Fibroblast of gingiva (primary cell): ENCODE results near the gene TEX2.
A peak's percentile ranks its signal among the peaks of the same experiment; 100 is the strongest.
"Not testable (repeated sequence)": the region's sequence is repeated elsewhere in the genome, so short reads cannot be mapped to it uniquely, and the experiment has no call there.

Experiments
- DNase-seq: peaks from one replicate; pipeline ENCODE4 v3.0.0-alpha.2; 2011; ENCODE audit warnings: low read depth

The TEX2 gene

DNA sequence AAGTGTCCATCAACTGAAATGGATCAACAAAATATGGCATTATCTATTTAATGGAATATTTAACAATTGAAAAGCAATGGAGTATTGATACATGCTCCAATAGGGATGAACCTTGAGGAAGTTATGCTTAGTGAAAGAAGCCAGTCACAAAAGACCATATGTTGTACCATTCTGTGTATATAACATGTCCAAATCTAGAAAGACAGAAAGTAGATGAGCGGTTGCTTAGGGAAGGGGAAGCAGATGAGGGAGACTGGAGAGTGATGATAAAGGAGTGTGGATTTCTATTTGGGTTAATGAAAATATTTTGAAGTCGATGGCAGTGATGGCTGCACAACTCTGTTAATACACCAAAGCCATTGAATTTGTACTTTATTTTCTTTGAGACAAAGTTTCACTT is 124.6 kb downstream of the TEX2 start:
- no peak for DNase-seq

DNA sequence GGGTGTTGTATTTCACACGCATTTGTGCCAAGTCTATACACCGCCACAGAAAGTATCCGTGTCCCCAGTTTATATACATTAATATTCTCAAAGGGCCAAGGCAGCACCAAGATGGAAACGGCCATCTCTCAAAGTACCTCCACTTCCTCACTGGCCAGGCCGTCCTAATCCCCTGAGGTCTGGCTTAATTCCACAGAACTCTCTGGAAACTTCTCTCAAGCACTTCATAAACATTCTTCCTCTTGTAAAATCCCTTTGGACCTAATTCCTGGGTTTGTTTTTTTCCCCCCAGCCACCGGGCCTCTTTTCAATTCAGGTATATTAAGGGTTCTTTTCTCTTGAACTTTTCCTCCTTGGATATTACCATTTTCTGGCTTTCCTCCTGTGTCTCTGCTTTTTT is 128.1 kb downstream of the TEX2 start:
- no peak for DNase-seq

DNA sequence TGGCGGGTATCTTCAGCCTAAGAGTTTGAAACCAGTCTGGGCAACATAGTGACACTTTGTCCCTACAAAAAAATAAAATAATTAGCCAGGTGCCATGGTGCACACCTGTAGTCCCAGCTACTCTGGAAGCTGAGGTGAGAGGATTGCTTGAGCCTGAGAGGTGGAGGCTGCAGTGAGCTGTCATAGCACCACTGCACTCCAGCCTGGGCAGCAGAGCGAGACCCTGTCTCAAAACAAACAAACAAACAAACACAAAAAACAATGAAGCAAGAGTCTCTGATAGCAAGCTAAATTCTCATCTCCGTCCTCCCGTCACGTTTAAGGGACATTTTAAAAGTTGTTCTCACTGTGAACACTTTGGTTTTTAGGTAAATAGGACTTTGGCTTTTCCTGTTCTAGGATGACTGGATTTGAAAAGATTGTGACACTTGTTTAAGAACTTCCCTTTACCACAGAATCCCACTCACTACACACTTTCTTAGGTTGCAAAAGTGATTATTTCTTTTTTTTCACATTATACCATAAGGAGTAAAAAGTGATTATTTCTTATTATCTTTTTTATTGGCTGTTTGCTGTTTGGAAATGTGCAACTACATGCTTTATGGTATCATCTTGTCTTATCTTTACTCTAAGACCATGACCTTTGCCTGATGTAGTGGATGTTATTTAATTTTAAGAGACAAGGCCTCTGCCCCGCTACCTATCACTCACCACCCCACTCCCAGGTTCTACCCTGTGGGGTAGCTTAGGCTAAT is 128.7 kb downstream of the TEX2 start:
- no peak for DNase-seq

DNA sequence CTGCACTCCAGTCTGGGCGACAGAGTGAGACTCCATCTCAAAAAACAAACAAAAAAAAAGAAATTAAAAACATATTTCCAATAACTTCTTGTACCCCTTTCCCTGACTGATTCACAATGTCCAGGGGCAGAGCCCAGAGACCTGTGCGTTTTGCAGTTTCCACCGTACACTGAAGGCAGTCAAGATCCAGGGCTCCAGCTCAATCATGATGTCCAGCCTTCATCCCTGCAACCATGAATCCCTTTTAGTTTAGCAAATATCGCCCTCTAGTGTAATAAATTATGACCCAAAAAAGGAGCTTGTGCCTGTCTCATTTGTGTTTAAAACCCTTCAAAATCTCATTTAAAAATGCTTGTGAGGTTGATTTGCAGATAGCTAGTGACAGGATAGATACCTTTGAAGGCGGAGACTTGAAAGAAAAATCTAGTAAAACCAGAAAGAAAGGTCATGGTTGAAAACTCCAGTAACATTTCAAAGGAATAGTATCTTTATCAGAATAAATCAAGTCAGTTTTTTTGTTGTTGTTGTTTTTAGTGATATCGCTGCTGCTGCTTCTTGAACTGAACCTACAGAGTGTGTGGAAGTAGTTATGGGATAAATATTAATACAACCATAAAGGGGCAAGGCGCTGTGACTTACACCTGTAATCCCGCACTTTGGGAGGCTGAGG is 129.4 kb downstream of the TEX2 start:
- peak; percentile 47 for DNase-seq

DNA sequence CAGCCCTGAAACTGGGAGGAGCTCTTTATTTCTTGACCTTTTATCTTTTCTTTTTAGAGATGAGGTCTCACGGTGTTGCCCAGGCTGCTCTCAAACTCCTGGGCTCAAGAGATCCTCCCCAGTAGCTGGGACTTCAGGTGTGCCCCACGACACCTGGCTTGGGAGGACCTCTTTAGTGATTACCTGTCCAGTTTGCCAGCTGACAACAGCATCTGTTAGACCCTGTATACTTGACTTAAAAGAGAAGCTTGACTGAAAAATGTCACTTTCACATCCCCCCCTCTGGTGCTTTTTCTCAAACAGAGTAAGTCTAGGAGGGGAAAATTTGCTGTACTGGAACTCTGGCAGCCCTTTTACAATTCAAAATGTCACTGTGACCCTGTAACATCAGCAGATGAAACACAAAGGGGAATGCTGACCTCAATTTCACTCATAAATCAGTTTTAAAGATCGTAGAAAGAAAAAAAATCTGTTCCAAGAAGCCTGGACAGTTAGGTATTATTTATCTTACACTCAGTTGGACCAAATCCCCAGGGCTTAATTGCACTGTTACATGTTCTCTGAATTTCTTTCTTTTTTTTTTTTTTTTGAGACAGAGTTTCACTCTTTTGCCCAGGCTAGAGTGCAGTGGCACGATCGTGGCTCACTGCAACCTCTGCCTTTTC is 131.3 kb downstream of the TEX2 start:
- no peak for DNase-seq

DNA sequence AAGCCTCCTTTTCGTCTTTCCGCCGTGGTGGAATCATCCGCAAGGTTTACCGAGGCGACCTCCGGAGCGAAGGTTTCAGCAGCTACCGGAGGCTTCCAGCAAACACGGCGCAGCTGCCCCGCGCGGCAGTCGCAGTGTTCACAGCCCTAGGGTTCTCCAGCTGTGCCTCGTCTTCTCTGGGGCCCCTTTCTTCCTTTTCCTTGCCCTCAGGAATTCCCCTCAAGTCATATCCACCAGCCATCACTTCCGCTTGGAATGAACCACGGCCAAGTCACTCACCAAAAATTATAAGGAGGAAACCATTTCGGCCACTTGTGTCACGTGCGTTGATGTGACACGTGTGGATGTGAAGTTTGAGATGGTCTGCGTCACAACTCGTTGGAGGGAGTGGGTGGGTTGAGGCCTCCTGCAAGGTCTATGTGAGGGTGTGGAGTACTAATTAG is 132.5 kb downstream of the TEX2 start:
- DNase-seq, result peak; percentile 51

DNA sequence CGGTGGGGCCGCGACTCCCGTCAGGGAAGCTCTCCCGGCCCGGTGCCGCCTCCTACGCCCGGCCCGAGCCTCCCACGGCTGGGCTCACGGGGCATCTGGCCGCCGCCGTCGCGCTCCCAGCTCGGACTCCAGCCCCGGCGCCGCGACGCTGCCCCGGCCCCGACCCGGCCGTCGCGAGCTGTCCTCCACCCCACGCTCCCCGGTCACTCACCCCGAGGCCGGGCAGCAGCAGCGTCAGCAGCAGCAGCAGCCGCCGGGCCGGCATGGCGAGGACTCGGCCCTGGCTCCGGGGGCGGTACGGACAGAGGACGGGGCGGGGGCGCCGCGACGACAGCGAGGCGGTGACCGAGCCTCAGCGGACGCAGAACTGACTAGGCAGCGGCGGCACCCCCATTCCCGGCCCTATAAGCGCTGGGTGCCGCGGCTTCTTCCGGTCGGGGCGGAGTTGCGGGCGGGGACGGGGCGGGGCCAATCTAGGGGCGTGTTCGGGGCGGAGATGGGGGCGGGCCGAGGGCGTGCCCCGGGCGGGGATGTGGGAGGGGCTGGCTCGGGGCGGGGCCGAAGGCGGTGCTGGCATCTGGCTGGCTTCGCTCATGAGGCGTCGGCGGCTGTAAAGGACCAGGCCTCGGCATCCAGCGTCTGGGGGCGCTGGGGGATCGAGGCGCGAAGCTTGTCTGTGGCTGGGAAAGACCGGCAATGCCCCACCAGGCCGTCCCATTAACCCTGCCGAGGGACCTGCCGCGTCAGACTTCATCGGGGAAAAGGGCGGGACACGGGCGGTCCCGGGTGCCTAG is 133.1 kb downstream of the TEX2 start, which contains the start of gene ERN1:
TSS of gene ERN1 (minus strand) at position 380 of the 794 bp plus-strand sequence. CDS start at position 265, 115 bp downstream.
- peak; percentile 96 for DNase-seq

DNA sequence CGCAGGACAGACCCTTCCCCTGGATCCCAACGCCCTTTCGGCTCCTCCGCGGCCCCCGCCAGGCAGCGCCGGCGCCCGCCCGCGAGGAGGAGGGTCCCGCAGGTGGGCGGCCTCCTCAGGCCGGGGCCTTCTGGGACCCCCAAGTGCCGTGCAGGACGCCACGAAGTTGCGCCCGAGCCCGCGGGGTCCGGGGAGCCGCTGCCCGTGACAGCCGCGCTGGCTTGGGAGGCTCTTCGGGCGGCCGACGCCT is 133.6 kb downstream of the TEX2 start:
- DNase-seq, result no peak

DNA sequence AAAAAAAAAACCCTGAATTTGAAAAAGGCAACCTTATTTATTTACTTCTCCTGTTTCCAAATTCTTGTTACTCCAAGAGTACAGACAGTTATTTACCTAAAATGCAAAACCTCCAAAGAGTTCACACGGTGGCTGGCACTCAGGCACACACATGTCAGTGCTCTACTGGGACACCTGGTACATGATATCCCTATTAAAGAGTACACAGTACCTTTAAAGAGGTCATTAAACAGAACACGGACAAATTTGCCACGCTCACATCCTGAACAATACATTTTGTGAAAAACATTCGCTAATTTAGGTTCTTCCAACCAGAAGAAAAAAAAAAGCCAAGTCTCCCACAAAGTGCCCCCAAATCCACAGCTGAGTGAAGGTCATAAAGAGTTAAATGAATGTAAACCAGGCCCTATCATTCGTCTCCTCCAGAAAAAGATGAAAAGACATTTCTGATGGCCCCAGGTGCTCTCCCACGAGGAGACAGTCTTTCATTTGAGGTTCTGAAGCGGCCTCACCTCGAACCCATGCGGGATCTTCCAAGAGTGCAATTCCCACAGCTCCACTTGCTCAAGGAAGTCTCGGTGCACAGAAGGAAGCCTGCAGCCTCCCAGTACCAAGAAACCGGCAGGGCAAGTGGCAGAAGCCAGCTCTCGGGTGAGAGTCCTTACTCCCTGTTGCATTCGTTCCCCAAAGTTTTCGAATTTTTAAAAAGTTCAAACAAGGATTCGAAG is 134.1 kb downstream of the TEX2 start:
- DNase-seq, result peak; percentile 36

DNA sequence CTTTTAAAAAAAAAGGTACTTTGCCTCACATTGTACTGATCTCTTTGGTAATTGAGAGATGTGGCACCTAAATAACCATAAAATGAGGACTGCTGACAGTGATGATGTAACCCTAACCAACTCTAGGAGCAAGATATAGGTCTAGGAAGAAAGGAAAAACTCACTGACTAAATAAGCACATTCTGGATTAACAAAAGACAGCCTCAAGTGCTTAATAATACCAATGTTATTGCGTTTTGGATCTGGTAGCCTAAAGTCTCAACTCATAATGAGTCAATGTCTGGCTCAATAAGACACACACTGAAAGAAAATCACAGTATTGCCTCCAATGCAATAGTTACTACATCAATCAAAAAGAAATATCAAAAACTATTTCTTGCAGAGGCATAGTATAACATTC is 136.1 kb downstream of the TEX2 start:
- no peak for DNase-seq

DNA sequence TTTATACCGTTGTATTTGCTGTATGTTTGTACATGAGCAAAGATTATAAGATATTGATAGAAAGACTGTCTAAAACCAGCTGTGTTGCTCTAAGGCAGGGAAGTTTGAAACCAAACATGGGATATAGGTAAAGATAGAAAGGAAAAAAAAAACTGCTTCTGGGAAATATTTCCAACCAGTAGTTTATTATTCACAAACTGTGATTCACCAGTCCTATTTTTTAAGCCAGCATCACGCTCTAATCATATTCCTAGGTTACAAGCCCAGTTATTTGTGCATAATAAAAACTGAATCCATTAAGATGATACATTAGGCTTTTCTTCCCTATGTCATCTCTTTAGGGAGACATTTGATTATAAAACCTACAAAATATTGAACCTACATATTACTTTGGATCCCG is 137.1 kb downstream of the TEX2 start:
- no peak for DNase-seq

DNA sequence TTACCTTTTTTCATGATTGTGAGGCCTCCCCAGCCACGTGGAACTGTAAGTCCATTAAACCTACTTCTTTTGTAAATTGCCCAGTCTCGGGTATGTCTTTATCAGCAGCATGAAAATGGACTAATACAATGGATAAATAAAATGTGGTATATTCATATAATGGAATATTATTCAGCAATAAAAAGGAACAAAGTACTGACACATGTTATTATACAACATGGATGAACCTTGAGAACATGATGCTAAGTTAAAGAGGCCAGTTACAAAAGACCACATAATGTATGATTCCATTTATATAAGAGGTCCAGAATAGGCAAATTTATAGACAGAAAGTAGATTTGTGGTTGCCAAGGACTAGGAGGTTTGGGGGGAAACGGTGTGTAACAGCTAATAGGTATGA is 138.5 kb downstream of the TEX2 start:
- no peak for DNase-seq

DNA sequence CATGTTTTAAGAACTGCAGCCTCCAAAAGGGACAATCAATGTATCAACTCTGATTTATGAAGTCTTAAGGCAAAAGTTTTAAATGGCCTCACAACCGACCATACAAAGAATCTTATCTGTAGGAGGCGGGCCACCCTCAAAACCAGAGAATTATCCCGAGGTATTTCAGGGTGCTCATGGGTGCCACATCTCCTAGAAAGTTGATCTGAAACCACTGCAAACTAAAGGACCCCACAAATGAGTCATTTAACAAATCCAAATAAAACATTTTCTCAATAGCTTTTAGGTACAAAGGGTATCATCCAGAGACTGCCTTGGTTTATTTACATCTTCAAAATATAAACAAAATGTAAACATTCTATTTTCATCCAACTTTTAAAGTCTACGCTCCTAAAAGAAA is 139.9 kb downstream of the TEX2 start:
- no peak for DNase-seq

DNA sequence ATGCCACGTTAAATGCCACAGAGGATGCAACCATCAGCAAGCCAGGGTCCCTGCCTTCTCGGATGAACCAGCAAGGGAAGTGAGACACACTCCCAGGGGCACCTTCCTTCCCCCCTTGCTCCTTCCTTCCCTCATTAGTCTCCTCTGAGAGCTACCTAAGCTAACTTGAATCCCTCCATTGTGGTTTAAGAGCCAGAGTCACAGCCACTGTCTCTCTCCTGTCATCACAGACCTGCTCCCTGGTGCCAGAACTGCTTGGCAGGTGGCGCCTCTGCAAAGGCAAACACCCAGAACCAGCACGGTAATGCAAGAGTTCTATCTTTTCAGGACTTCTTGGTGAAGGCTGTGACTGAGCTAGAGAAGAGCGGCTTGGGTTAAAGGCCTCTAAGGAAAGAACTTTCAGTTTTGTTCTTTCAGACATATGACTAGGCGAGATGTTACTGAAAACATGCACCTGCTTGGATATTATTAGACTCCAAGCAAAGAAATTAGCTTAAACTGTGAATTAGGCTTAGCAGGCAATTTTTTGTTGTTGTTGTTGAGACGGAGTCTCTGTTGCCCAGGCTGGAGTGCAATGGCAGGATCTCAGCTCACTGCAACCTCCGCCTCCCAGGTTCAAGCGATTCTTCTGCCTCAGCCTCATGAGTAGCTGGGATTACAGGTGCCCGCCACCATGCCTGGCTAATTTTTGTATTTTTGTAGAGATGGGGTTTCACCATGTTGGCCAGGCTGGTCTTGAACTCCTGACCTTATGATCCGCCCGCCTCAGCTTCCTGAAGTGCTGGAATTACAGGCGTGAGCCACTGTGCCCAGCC is 141.9 kb downstream of the TEX2 start:
- not testable (repeated sequence) for DNase-seq

DNA sequence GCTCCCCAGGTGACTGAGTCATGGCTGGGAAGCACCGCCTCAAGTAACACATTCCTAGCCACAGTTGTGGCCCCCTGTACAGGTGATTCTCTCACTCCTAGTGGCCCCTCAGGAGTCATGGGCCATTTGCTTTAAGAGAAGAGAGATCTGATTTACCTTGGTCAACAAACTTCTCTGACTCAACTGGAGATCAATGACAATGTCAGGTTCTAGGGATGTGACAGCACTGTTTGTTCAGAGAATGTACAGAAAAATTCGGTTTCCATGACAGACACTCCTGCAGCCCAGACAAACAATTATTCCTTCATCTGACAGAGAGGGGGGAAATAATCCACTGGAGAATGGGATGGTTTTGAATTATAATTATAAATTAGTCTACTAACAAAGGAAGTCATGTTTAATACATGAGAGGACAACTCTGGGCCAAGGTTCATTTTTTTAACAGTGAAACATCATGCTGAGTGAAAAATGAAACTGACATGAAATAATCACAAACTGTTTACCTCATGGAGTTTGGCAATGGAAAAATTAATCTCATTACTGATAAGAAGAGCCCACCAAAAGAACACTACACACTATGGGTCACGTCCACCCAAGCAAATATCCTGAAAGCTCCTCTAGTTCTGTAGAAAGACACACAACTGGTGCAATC is 142.8 kb downstream of the TEX2 start:
- DNase-seq, result no peak

DNA sequence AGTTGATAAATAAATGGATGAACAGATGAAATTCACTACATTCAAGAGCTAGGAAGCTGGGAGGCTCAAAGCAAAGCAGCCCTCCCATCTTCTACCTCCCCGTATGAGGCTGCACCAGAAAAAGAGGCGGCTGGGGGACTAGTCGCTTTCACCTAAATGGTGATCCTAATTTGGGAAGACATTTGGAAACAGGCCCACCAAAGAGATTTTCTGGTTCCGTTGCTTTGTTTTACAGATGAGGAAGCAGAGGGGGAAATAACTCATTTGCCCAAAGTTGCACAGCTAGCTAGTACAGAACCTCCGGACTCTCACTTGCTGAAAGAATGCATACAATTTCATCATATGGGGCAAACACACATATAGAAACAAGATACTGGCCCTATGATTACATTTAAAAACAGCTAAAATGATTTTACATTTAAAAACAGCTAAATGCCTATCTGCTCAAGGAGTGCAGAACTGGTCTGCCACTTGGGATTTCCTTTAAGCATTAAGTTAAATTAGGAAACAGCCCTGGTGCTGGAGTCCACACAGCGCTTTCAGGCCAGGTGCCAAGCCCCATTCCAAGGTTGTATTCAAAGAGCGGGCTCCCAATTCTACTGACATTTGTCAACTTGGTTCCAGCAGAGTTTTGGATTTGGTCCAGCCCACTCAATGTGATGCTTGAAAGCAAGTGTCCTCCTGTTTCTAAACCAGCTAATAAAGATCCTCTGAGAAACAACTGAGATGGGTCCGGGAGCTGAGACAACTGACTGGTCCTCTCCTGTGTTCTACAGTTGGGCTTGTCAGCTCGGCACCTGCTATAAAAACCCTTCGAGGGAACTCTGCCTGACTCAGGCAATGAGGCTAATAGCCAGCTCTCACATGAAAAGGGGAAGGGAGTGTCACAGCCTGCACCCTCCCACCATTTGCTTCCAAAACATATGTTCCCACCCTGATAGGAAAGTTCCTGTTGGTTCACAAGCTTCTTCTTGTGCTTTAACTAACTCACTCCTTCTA is 144.8 kb downstream of the TEX2 start:
- DNase-seq, result no peak

DNA sequence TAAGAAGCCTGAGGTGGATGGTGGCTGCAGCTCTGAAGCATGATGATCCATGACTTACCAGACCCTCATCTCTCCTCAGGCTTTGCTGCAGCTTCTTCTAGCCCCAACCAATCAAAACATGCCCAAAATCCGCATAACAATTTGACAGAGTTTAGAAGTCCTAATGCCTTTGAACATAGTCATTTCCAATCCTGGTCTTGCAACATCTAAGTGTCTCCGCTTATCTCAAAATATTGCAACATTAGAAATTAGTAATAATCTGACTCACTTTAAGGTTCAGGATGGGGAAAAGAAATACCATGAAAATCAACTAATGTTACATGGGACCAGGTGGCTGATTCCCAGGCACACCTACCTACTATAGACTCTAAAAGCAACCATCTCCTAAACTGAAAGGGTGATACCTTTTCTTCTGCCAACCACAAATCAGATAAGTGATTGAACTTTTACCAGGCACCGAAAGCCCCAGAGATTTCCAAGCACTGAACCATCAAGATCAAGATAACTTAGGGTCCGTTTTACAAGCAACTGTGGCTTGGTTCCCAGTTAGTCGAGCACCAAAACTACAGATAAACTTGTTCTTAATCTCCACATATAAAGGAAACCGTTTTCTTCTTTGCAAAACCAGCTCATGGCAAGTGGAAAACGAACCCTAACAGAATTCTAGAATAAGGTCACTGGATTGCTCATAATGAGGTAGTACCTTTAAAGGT is 147.1 kb downstream of the TEX2 start:
- peak; percentile 62 for DNase-seq

DNA sequence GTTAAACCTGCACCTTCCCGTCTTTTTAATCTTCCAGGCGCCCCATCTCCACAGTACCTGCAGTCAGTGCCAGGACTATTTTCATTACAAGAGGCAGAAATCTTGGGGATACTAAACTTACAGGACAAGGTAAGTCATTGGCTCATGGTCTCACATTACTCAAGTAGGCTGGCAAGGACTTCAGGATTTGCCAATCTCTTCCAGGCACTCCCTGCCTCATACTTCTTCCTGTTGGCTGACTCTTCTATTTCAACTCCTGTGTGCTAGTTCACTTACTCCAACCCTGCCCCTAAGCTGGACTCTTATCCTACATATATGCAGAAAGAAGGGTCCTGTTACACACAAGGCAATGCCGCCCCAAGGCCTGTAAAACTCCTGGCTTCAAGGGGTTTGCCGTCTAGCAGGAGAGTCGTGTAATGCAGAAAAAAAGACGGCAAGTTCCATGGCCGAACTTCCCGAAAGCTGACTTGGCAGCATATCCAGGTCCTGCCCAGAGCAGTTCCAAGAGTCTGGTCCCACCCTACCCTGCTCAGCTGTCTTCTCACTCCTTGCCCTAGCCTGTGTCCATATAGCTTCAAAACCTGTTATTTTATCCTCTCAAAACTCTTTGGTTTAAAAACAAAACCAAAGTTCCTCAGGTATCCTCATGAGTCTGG is 147.9 kb downstream of the TEX2 start:
- peak; percentile 57 for DNase-seq
